ENCODE results near the gene NPLOC4.

Gene NPLOC4

GRCh38 chr17:81607431-81607830 lies 29.5 kb downstream of the NPLOC4 start:
- no peak overlapping the region for H3K4me3 ChIP-seq (ENCODE audit: low read depth, low read length)
- DNase-seq (ENCODE audit: low read depth), result no peak
- TF ChIP-seq, protein P1, sequence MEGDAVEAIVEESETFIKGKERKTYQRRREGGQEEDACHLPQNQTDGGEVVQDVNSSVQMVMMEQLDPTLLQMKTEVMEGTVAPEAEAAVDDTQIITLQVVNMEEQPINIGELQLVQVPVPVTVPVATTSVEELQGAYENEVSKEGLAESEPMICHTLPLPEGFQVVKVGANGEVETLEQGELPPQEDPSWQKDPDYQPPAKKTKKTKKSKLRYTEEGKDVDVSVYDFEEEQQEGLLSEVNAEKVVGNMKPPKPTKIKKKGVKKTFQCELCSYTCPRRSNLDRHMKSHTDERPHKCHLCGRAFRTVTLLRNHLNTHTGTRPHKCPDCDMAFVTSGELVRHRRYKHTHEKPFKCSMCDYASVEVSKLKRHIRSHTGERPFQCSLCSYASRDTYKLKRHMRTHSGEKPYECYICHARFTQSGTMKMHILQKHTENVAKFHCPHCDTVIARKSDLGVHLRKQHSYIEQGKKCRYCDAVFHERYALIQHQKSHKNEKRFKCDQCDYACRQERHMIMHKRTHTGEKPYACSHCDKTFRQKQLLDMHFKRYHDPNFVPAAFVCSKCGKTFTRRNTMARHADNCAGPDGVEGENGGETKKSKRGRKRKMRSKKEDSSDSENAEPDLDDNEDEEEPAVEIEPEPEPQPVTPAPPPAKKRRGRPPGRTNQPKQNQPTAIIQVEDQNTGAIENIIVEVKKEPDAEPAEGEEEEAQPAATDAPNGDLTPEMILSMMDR (IDR thresholded peaks at IDR 0.05; ENCODE audit: control insufficient read depth, extremely low read depth, insufficient read depth), result no peak

DNA sequence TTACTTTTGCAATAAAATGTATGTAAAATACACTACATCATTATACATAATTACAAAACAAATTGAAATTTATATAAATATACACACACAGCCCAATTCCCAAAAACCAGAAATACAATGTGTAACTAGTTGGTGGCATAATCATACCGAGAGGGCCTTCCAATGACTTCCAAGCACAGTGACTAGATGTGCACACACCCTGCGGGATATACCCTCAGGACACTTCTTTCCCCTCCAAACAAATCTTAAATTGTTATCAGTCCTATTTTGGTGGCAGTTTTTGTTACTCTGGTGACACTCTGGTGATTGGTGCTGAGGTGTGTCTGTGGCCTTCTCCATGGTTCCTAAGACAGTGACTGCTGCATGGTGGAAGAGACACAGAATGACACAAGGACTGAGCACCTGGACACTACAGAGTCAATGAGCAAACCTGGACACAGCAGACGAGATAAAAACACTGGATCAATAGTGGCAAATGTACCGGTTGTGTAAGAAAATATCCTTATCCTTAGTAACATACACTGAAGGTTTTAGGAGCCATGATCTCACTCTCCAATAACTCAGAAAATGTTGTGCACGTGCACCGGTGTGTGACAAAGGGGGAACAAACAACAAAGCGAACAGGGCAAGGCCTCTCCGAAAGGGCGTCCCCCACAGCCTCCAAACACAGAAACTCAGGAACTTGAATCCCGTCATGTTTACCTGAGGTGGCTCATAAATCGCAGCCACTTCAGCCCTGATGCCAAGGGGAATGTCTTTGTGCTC lies 32.9 kb downstream of the NPLOC4 start:
- DNase-seq (ENCODE audit: low read depth), result no peak
- TF ChIP-seq, protein P1 (IDR thresholded peaks at IDR 0.05; ENCODE audit: control insufficient read depth, extremely low read depth, insufficient read depth), result no peak
- H3K4me3 ChIP-seq (ENCODE audit: low read depth, low read length), result no peak overlapping the region

GRCh38 chr17:81601525-81602120 lies 35.3 kb downstream of the NPLOC4 start:
- TF ChIP-seq, protein P1 (IDR thresholded peaks at IDR 0.05; ENCODE audit: control insufficient read depth, extremely low read depth, insufficient read depth), result peak; percentile 65
- H3K4me3 ChIP-seq (ENCODE audit: low read depth, low read length), result no peak overlapping the region
- peak; percentile 23 for DNase-seq (ENCODE audit: low read depth)

GRCh38 chr17:81599719-81600486 lies 37.0 kb downstream of the NPLOC4 start:
- no peak overlapping the region for H3K4me3 ChIP-seq (ENCODE audit: low read depth, low read length)

DNA sequence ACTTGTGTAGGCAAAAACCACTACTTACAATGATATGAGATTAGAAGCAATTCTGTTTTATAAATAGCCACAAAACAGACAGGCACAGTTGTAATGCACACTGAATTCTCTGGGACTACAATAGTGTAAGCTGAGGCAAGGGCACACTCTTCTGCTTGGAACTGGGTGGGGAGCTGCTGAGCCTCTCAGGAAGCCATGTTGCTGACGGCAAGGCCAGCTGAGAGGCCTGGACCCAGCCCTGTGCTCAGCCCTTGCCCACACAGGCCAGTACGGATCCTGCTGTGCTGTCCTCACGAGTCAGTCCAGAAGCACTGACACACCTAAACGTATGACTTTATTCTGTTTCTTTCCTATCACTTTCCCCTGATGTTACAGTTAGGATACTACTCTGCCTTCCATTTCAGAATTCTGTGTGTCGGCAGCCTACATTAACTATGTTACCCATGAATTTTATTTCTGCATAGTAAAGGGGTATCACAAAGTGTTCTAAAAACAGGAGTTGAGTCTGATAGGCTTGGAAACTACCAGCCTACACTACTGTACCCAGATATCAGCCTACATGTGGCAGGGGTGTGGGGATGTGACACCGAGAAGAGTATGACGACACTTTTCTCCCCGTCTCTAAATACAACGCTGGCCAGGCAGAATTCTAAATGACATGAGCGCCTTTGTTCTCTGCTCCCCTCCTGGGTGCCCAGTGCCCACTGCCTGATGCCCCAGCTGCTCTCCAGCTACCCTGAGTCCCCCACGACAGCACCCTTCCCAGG lies 43.6 kb downstream of the NPLOC4 start:
- no peak for DNase-seq (ENCODE audit: low read depth)
- TF ChIP-seq, protein P1 (IDR thresholded peaks at IDR 0.05; ENCODE audit: control insufficient read depth, extremely low read depth, insufficient read depth), result no peak
- H3K4me3 ChIP-seq (ENCODE audit: low read depth, low read length), result no peak overlapping the region

More at GRCh38 chr17:81599719-81600486, 37.0 kb downstream of the NPLOC4 start:
- no peak for DNase-seq (ENCODE audit: low read depth)
- TF ChIP-seq, protein P1 (IDR thresholded peaks at IDR 0.05; ENCODE audit: control insufficient read depth, extremely low read depth, insufficient read depth), result no peak

GRCh38 chr17:81591971-81592370 lies 44.9 kb downstream of the NPLOC4 start:
- H3K4me3 ChIP-seq (ENCODE audit: low read depth, low read length), result no peak overlapping the region
- TF ChIP-seq, protein P1 (IDR thresholded peaks at IDR 0.05; ENCODE audit: control insufficient read depth, extremely low read depth, insufficient read depth), result no peak
- no peak for DNase-seq (ENCODE audit: low read depth)
